ENCODE measurements around the gene TMLHE.
"Not testable (repeated sequence)": the region's sequence is repeated elsewhere in the genome, so short reads cannot be mapped to it uniquely, and the experiment has no call there.

Gene TMLHE

GRCh38 chrX:155477136-155477535 is 135.6 kb downstream of the TMLHE start:
- not testable (repeated sequence) for DNase-seq

GRCh38 chrX:155466269-155466938 is 146.3 kb downstream of the TMLHE start:
- DNase-seq, result not testable (repeated sequence)

GRCh38 chrX:155460501-155460900 is 152.3 kb downstream of the TMLHE start:
- not testable (repeated sequence) for DNase-seq

- DNase-seq, result not testable (repeated sequence)
These were observed 154.3 kb downstream of the TMLHE start, which contains the start of gene F8A3 for GRCh38 chrX:155458471-155458870. TSS of gene F8A3 (minus strand) at chrX:155458620. CDS start at chrX:155458600, 20 bp downstream.

GRCh38 chrX:155457761-155458447 is 154.8 kb downstream of the TMLHE start:
- DNase-seq, result not testable (repeated sequence)

DNA sequence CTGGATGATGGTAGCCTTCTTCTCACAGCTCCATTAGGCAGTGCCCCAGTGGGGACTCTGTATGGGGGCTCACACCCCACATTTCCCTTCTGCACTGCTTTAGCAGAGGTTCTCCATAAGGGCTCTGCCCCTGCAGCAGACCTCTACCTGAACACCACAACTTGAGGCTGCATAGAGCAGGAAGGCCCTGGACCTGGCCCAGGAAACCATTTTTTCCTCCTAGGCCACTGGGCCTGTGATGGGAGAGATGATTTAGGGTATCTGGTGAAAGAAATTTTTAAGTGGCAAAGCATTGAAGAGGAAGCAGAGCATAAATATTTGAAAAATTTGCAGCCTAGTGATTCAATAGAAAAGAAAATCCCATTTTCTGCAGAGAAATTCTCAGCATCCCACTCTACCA is 171.7 kb downstream of the TMLHE start:
- DNase-seq, result no peak

All from MV-4-11 (cell line).